NCI-H2196 (cell line): ENCODE results near the gene EPHA5.

Experiments used
- DNase-seq: peaks from one replicate; lab custom pipeline; 2025; ENCODE audit not compliant: unreplicated experiment; lab: John Stamatoyannopoulos, UW

EPHA5 gene

DNA sequence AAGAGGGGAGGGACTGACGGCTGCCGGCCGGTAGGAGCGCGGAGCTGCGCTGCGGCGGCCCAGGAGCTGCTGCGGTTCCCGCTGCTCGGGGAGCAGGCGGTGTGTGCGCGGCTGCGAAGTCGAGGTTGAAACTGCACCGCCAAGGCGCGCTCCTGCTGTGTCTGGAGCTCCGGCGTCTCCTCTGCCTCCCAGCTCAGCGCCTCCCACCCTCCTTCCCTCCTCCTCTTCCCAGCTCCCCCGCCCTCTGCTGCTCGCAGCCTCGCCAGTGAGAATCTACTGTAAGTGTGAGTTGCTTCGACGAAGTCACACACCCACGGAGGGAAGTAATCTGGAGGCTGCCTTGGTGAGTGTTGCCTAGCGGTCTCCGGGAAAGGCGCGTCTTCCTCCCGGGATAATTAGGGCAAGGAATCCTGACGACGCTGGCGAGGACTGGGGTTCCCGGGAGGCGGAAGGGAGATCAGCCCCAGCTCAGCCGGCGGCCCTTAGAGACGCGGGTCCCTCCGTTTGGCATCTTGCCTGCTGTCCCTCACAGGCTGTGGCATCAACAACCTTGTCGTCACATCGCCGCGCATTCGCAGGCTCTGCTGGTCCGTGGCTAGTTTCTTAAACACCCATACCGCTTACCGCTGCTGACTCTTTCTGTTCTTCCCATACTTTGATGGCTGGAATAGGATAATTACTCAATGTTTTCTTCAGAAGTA is at the start of gene EPHA5:
TSS of gene EPHA5 (minus strand) at position 159 of the 701 bp plus-strand sequence. CDS start 747 bp downstream, outside the sequence.
- peak; percentile 21 for DNase-seq

DNA sequence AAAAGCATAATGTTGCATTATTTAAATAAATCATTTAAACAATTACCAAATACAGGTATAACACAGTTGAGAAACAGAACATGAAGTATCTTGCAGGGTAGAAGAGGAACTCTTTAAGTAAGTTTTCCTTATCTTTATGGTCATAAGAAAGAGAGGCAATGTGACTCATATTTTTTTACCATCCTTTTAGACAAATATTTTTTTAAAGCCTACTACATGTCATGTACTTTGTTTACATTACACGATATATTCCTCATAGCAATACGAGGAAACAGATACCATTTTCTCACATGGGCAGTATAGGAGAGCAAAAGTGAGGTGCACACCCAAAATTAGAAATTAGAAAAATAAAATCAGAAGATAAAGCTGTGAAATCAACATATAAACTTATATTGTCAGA is 49.3 kb upstream of the EPHA5 start:
- DNase-seq, result no peak

DNA sequence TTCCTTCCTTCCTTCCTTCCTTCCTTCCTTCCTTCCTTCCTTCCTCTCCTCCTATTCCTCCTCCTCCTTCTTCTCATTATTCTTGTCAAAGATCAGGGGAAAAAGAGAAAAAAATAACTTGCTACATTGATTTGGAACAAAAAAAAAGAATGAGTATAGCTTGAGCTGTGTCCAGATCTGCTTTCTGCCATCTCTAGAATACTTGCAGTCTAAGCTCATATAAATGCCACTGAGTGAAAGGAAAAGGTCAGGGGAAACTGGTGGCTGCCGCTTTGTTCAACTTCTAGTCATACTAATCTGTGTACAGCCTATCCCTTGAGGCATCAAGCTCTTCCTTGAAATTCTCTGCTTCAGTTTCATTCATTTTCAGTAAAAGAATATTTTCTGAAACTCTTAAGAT is 28.3 kb upstream of the EPHA5 start:
- DNase-seq, result no peak

DNA sequence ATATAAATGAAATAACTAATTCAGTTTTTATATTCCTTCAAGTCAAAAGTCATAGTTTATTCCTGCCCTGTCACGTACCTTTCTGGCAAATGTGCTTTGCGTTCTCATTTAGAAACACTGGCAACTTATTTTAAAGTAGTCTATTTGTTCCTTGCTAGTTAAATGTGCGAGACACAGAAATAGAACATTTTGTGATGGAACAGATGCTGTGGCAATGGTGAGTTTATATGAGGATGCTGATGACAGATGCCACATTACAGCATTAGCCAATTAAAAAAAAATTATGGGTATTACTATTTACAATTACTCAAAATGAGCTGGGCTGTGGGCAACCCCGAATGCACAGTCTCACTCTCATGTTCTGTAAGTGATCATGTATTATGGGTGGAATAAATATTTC is 26.1 kb upstream of the EPHA5 start:
- no peak for DNase-seq

DNA sequence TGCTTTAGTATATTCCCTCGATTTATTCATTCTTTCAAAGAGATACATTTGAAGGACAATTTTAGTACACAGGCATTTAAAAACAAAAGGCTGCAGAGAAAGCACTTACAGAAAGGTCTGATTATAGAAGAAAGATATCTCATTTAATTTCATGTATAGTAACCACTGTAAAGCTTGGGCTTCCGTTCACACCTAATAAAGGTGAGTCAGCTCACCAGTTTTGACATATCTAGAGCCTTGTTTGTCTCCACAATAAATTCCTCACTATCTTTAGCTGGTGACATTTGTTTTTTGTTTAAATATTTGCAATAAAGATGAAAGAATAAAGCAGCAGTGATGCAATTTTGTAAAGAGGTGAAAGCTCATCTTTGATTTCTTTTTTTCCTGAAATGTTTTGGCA is 1.1 kb upstream of the EPHA5 start:
- no peak for DNase-seq

DNA sequence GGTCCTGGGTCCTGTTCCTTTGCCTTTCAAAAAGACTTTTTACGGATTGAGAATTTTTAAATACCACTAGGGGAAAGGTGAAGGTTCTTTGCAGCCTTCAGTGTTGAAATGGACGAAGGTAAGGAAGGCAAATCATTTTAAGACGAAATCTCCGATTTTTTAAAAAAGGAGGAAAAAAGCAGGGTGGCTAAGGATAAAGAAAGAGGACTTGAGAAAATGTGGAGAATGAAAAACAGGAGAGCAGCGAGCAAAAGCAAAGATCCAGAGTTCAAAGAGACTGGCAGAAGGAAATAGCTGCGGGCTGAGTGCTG is 314 bp downstream of the EPHA5 start:
- DNase-seq, result no peak

DNA sequence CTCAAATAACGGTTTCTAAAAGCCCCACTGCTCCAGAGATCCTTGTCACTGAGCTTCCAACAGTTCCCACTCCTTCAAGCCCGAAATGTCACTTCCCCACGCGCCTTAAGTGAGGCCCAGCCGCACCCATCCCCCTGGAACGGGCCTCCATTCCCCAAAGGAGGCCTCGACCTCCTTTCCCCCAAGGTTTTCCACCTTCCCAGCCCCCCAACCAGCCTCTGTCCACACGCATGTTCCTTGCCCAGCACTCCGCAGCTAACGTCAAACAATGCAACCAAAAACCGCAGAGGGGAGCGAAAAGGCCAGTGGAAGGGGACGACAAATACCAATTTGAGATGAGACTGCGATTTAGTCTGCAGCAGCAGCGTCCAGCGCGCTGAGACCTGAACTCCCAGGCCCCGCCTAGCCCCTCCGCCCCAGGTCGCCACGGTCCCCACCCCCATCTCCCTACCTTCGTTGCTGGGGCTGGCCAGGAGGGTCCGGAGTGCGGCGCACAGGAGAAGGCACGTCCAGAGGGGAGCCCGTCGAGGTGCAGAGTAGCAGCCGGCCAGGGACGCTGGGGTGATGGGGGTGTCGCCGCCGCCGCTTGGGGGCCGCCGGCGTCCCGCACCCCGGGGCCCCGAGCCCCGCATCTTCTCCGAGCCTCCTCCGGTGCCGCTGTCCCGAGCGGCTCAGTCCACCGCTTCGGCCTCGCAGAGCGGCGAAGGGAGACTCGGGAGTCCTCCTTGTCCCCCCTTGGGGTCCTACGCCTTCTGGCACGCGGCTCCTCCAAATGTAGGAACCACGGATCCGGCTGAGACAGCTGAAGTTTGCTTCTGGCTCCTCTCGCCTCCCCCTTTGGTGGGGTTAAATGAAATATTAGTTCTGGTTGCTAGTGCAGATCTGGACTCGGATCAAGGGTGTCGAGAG is 924 bp downstream of the EPHA5 start:
- no peak for DNase-seq

DNA sequence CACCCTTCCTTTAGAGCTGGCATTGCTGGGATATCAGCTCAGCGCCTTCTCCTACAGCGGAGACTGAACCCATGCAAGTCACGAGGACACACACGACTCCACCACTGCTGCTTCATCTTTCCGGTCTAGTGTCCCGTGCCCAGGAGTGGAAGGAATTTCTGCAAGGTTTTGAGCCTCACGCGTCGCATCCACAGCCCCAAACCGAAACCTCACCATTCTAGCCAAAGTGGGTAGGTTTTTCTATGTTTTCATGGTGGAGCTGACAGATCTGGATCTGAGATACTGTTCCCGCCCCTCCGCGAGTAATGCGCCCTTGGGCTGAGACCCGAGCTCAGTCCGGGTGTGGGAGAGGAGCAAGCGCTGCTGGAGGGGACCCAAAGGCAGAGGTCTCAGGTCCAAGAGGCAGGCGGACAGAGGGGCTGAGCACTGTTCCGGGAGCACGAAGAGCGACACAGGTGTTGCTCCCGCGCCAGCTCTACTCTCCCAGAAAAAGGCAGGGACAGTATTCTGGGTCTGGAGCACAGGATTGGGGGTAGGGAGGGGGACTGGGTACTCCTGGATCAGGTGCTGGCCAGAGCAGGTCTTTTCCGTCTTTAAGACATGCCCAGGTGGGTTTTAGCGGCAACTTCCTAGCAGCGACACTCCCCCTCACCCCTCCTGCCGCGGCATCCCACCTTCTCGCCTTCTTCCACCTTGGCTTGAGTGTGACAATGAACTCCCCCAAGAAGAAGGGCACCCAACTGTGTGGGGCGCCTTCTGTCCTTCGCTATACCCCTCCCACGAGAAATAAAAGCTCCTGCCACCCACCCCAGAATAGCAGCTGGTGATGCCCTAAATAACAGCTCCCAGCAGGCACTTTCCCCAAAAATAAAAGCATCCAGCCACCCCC is 1.8 kb downstream of the EPHA5 start:
- DNase-seq, result no peak

DNA sequence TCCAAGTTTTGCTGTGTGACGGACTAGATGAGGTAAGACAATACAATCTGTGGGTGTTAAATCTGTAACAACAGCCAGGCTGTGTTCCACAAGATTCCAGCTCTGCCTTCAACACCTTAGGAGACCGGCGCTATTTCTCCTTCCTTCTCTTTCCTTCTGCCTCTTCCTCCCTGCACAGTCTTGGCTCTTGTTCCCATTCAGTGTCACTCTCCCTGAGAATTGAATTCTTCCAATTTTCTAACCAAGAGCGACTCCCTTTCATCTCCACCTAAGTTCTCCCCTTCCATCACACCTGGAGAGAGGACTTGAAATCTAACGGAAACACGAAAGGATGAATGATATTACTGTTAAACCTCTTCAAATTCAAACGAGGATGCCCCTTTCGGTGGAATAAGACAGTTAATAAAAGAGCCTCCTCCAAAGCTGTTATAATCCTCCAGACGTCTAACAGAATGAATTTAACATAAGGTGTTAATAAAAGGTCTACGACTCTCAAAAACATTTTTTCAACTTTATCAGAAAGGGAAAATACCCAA is 2.7 kb downstream of the EPHA5 start:
- no peak for DNase-seq

DNA sequence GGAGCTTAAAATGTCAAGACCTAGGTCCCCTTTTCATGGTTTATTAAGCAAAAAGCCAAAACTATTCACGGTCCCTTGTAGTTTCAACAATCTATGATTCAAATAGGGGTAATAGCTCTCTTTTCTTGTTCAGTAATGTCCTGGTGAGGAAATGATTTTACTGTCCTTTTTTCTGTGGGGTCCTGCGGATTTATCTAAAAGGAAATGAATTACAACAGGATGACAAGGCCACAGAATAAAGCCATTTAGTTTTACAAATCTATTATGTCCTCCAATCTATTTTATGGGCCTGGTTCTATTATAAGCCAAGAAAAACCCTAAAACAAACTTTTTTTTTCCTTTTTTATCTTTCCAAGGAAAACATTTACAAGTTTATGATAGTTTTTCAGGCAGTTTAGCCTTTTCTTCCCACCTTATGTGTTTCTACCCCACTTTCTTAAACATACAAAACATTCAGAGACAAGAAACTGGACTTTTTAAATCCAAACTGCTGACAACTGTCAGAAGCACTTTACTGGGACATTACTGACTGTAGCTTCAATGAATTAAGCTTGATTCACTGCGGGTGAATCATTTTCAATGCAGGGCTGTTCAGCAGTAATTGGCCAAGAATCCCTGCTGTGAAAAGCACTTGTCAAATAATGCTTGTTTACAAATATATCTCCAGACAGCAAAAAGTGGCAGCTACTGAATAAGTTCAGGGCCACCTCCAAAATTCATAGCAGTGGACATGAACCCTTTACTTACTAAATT is 4.3 kb downstream of the EPHA5 start:
- peak; percentile 15 for DNase-seq

DNA sequence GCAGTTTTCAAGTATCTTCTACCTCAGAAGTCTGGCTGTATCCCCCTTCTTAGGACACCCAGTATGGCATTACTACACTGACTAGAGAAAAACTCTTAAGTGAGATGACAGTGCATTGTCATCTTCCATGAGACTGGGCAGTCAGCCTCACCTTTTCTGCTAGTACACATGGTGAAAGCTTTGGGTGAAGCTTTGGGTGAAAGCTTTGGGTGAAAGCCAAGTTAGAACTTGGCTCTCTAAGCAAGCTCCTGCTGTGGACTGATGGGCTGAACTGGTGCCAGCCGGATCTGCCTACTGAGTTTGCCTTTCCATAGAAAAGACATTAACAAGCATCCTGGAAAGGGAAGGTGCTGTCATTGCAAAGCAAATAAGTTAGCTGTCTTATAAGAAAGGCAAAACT is 8.8 kb downstream of the EPHA5 start:
- peak; percentile 61 for DNase-seq

DNA sequence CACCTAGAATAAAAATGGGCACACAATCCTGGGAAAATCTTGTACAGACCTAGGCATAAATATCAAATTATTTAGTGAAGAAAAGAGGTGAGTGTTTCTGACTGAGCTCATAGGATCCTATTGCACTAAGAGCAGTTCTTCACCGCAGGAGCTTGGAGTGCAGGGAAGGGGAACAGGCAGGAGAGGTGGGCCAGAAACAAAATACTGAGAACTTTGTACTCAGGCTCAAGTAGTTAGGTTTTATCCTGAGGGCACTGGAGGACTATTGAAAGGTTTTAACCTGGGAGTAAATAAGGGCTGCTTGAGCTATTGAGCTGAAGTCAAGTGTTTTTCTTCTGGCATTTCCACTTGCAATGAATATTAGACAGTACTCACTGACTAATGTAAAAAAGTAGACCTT is 12.2 kb downstream of the EPHA5 start:
- DNase-seq, result no peak

DNA sequence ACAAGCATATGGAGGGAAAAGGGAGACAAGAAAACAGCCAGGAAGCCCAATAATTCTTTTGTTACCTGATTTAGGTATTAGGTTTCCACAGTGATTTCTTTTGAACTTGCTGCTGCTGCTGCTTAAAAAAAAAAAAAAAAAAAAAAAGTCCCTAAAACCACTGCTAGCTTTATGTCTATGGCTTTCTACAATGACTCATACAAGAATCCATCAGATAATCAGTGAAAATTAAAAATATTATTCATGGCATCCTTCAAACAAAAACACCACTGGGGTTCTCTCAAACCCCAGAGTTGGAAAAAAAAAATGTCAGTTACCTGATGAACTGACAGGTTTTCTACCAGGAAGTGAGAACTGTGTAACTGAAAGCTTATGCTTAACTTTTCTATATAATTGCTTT is 14.3 kb downstream of the EPHA5 start:
- no peak for DNase-seq

DNA sequence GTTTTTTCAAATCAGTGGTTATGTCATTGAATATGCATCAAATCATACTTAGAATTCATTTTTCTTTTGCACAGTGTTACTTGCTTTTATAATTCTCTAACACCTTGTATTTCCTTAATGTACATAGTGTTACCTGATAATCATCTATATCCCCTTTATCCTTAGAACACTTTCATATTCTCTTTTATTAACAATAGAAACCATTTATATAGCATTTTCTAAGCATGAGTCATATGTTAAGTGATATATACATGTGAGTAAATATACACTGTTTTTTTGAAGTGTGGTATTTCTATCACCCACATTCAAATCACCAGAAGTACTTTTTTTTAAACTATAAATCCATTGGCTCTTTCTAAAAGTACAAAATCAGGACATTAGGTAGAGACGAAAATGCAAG is 15.3 kb downstream of the EPHA5 start:
- DNase-seq, result no peak

DNA sequence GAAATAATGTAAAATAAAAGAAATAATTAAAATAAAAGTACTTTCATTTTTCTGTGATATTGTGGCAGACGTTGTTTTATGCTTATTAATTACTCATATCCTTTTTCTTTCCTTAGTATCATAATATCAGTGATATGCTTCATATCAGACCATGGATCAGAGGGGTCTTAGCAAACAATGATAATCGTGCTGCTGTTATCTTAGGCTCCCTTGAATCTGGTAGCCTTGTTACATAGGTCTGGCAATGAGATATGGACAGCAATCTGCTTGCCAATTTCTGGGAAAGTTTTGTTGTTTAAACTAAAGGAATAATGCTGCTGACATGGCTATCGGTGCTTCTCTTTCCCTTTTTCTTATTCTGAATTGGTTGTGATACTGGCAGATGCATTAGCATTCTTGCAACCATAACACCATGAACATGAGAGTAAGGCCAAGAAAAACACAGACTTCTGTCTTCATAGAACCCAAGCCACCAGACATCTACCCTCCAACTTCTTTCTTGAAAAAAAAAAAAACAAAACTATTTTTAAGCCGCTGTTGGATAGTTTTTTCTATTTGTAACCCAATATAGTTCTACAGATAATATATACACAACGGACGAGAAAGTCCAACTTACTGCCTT is 16.4 kb downstream of the EPHA5 start:
- DNase-seq, result no peak

DNA sequence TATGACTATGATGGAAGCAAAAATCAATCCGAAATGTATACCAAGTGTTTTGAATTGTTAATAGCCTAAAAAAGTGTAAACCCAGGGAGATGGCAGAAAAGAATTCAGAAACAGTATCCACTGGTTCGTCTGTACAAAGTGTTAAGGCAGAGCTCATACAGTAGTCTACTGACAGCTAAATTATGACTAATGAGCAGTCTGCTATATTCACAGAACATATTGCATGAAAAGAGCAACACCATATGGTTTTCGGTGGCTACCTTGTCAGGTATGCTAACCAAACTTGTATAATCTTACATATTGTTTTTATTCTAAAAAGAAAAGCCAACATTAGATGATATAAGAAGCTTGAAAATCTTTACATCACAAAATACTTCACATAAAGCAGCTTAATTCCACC is 18.5 kb downstream of the EPHA5 start:
- no peak for DNase-seq

DNA sequence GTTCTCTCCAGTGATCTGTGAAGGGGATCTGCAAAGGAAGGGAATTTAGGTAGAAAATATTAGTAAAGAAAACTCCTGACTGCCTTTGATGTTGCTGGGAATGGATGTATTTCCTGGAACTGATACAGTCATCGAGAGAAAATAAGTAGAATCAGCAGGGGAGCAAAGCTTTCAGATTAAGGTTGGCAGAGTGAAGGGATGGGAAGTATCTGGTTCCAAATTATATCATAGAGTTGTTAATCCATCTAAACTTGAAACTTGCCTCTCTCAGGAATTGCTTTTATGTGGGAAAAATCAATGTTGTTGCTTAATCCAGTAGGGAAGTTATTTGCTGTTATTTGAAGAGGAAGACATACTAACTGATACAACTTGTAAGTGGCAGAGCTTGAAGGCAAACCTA is 19.3 kb downstream of the EPHA5 start:
- no peak for DNase-seq

DNA sequence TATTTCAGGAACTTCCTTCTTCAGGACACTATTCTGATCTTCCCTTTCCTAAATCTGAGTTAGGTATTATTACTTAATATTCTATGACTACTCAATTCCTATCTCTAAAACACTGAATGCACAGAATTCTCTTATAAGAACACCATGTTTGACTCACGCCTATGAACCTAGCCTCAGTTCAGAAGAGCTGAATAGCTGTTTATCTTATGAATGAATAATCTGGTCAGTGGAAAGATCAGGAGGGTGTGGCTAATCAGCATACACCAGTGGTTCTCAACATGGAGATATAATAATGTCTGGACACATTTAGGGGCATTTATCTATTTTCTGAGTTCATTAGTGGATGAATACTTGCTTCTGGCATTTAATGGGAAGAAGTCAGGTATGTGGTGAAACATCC is 24.2 kb downstream of the EPHA5 start:
- DNase-seq, result no peak

DNA sequence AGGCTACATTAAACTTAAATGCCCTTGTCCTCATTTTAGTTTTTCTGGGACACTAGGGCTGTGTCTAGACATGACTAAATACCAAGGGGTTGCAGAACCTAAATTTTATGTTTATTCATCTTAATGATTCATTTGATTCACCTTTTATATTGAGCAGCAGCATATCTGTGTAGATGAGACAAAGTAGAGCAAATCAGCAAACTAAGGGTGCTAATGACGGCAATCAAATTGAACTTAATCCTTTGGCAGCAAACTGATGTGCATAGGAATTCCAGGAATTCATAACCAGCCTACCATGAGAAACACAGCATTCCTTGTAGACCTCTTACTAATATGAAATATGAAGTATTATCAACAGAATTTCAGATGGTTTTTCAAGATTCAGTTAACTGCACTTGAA is 25.1 kb downstream of the EPHA5 start:
- no peak for DNase-seq
